ENCODE measurements around the gene GIMD1. TPM values are rescaled to one million over a fixed set of nuclear protein-coding genes. Genes with fewer than 3 reads are reported as not detected.

GIMD1 gene
- total RNA-seq, 1 experiment from 2014 or later = not detected

DNA sequence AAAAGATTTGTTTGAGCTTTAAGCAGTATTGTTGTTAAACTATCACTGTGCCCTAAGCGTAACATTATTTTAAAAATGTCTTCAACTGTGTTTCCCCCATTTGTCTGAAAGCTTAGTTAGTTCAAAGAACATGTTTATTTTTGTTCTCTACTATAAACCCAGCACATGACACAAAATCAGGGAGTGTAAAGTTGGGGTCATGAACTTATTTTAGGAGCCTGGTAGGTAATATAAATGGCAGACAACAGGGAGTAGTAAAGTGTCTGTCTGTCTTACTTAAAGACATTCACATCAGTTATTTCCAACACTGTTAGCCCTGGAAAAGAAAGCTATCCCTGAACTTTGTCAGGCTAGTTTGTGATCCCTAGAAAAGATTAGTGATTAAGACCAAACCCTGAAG is 48.3 kb downstream of the GIMD1 start:
- Histone ChIP-seq H2BK20ac (ENCODE audit: low read depth, low read length, poor library complexity, severe bottlenecking) (no peak overlapping the region), H4K91ac (ENCODE audit: insufficient read length, low read depth, low read length) (no peak overlapping the region), H3K79me1 (ENCODE audit: insufficient read depth, low read depth, low read length, poor library complexity, severe bottlenecking) (peaks cover 3% of the 10 kb centered on the region), H3T11ph (ENCODE audit: low read length) (no peak overlapping the region), H4K5ac (ENCODE audit: insufficient read length, low read depth, low read length) (no peak overlapping the region), H3K4me2 (ENCODE audit: insufficient read depth, insufficient read length, low read length) (no peak overlapping the region), H4K20me1 (ENCODE audit: control insufficient read depth, insufficient read depth, insufficient read length) (no peaks in the 10 kb centered on the region), H3K56ac (ENCODE audit: insufficient read length, low read depth, low read length) (no peak overlapping the region), H3K4ac (ENCODE audit: low read depth, low read length) (no peak overlapping the region), H3K9ac (ENCODE audit: extremely low read depth, insufficient read length, low read length) (no peak overlapping the region), H4K8ac (replicated peaks; ENCODE audit: insufficient read length, low read depth, low read length) (no peak overlapping the region), H2AK5ac (ENCODE audit: insufficient read length, low read length) (no peak overlapping the region), H2AFZ (ENCODE audit: low read length) (no peak overlapping the region), H3K79me2 (ENCODE audit: insufficient read depth, low read length) (peaks cover 11% of the 10 kb centered on the region; the same call in 1 of the 2 replicates), H3K23ac (ENCODE audit: insufficient read length, low read depth, low read length) (no peak overlapping the region), H3K18ac (ENCODE audit: insufficient read length, low read depth, low read length) (no peak overlapping the region), H2BK15ac (ENCODE audit: low read depth, low read length) (no peak overlapping the region), H3K23me2 (ENCODE audit: insufficient read length, low read depth, low read length, poor library complexity, severe bottlenecking) (peaks cover 5% of the 10 kb centered on the region), H2BK5ac (ENCODE audit: insufficient read length, low read length) (no peak overlapping the region), H3K14ac (ENCODE audit: insufficient read depth, low read length) (no peak overlapping the region), H3K27ac (ENCODE audit: insufficient read length, low read depth, low read length) (no peak overlapping the region), H2BK12ac (ENCODE audit: insufficient read length, low read depth, low read length) (no peak overlapping the region), H3K4me1 (ENCODE audit: insufficient read depth, low read length) (no peaks in the 10 kb centered on the region), H2BK120ac (ENCODE audit: low read depth, low read length, poor library complexity, severe bottlenecking) (no peak overlapping the region), H3K27me3 (ENCODE audit: insufficient read depth, low read length) (no peaks in the 10 kb centered on the region), H3K9me3 (ENCODE audit: control insufficient read depth, low read depth, low read length) (no peaks in the 10 kb centered on the region)
- peaks cover 9 to 13% of the 10 kb centered on the region in 2 experiments for H3K4me1 Mint-ChIP-seq
- peaks cover 13 to 15% of the 10 kb centered on the region in 2 experiments for H3K9me3 Mint-ChIP-seq
- TF ChIP-seq, protein P1, sequence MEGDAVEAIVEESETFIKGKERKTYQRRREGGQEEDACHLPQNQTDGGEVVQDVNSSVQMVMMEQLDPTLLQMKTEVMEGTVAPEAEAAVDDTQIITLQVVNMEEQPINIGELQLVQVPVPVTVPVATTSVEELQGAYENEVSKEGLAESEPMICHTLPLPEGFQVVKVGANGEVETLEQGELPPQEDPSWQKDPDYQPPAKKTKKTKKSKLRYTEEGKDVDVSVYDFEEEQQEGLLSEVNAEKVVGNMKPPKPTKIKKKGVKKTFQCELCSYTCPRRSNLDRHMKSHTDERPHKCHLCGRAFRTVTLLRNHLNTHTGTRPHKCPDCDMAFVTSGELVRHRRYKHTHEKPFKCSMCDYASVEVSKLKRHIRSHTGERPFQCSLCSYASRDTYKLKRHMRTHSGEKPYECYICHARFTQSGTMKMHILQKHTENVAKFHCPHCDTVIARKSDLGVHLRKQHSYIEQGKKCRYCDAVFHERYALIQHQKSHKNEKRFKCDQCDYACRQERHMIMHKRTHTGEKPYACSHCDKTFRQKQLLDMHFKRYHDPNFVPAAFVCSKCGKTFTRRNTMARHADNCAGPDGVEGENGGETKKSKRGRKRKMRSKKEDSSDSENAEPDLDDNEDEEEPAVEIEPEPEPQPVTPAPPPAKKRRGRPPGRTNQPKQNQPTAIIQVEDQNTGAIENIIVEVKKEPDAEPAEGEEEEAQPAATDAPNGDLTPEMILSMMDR (conservative IDR thresholded peaks at IDR 0.05) = no peak
- no peak overlapping the region for H3K4me3 Mint-ChIP-seq
- no peaks in the 10 kb centered on the region for H3K27me3 Mint-ChIP-seq (ENCODE audit: low read depth)
- WGBS (ENCODE audit: extremely low coverage, insufficient read length, low lambda C conversion rate) = no CpG with 5 or more reads among the region's 1 CpG
- DNase-seq = no peak
- peaks cover 18 to 20% (median 19%) of the 10 kb centered on the region in 3 experiments; a peak in 6 of 7 replicates for H3K36me3 Mint-ChIP-seq (ENCODE audit: insufficient read depth in 1 of 3, low read depth in 3 of 3)
- no peak overlapping the region for H3K27ac Mint-ChIP-seq
